Activated CD4-positive, alpha-beta T cell treated with anti-CD3 and anti-CD28 coated beads, Interleukin-2, amount 50 U/mL, for 16 hours (primary cell): ENCODE results near the gene RAD17.

Experiments used
- DNase-seq: peaks from one replicate; pipeline ENCODE4 v3.0.0-alpha.2; 2020

Gene RAD17

GRCh38 chr5:69462170-69462569 lies 92.6 kb downstream of the RAD17 start:
- no peak for DNase-seq
